Fibroblast of skin of right quadriceps (primary cell): ENCODE data around the gene VWDE.

Experiments used
- DNase-seq: peaks from one replicate; pipeline ENCODE4 v3.0.0-alpha.2; 2013

VWDE gene

GRCh38 chr7:12327922-12328321 is 75.7 kb downstream of the VWDE start:
- no peak for DNase-seq

- no peak for DNase-seq
Measured at GRCh38 chr7:12325646-12326045, 78.0 kb downstream of the VWDE start.

- DNase-seq = no peak
Measured at GRCh38 chr7:12323415-12323814, 80.2 kb downstream of the VWDE start.

GRCh38 chr7:12322903-12323300 is 80.8 kb downstream of the VWDE start:
- DNase-seq = no peak

- DNase-seq = peak; percentile 8
Measured at GRCh38 chr7:12322284-12322902, 81.3 kb downstream of the VWDE start.

- DNase-seq = peak; percentile 17
Measured at GRCh38 chr7:12320987-12321647, 82.5 kb downstream of the VWDE start.

- no peak for DNase-seq
Measured at GRCh38 chr7:12320241-12320986, 83.3 kb downstream of the VWDE start.

- no peak for DNase-seq
Measured at GRCh38 chr7:12317675-12318074, 86.0 kb downstream of the VWDE start.

GRCh38 chr7:12316925-12317324 is 86.7 kb downstream of the VWDE start:
- no peak for DNase-seq

- DNase-seq = no peak
Measured at GRCh38 chr7:12315049-12315448, 88.6 kb downstream of the VWDE start.

- no peak for DNase-seq
Measured at GRCh38 chr7:12314199-12314598, 89.5 kb downstream of the VWDE start.

- DNase-seq = no peak
Measured at GRCh38 chr7:12305502-12305901, 98.2 kb downstream of the VWDE start.

- no peak for DNase-seq
Measured at GRCh38 chr7:12303495-12303894, 100.2 kb downstream of the VWDE start.

GRCh38 chr7:12303062-12303461 is 100.6 kb downstream of the VWDE start:
- no peak for DNase-seq

- DNase-seq = no peak
Measured at GRCh38 chr7:12300415-12300814, 103.2 kb downstream of the VWDE start.

GRCh38 chr7:12299367-12299766 is 104.3 kb downstream of the VWDE start:
- no peak for DNase-seq

GRCh38 chr7:12297283-12298108 is 106.2 kb downstream of the VWDE start:
- no peak for DNase-seq

- no peak for DNase-seq
Measured at GRCh38 chr7:12296051-12296570, 107.6 kb downstream of the VWDE start.

- DNase-seq = no peak
Measured at GRCh38 chr7:12294701-12295100, 109.0 kb downstream of the VWDE start.

GRCh38 chr7:12291870-12292269 is 111.8 kb downstream of the VWDE start:
- no peak for DNase-seq

GRCh38 chr7:12290761-12291160 is 112.9 kb downstream of the VWDE start:
- DNase-seq = no peak

- DNase-seq = no peak
Measured at GRCh38 chr7:12289996-12290395, 113.7 kb downstream of the VWDE start.

- no peak for DNase-seq
Measured at GRCh38 chr7:12287901-12288300, 115.8 kb downstream of the VWDE start.
